IPS-18a (cell line): ENCODE data around the gene DUSP16.
"Not testable (repeated sequence)": the region's sequence is repeated elsewhere in the genome, so short reads cannot be mapped to it uniquely, and the experiment has no call there.

Experiments used
- H3K27ac ChIP-seq: one replicate; pipeline ENCODE4 v1.5.1; 2013; ENCODE audit warnings: low read length
- H3K27me3 ChIP-seq: one replicate; pipeline ENCODE4 v1.6.1; 2013; ENCODE audit warnings: mild to moderate bottlenecking, low read length; ENCODE audit not compliant: control insufficient read depth, insufficient read depth
- H3K36me3 ChIP-seq: one replicate; pipeline ENCODE4 v1.6.1; 2013; ENCODE audit warnings: low read depth, low read length; ENCODE audit not compliant: control insufficient read depth
- H3K4me1 ChIP-seq: one replicate; pipeline ENCODE4 v1.6.1; 2013; ENCODE audit warnings: low read depth, low read length; ENCODE audit not compliant: control insufficient read depth
- H3K4me3 ChIP-seq: one replicate; pipeline ENCODE4 v1.5.1; 2013; ENCODE audit warnings: low read length
- H3K9ac ChIP-seq: one replicate; pipeline ENCODE4 v1.6.1; 2013; ENCODE audit warnings: mild to moderate bottlenecking, low read length, moderate library complexity
- H3K9me3 ChIP-seq: one replicate; pipeline ENCODE4 v1.6.1; 2013; ENCODE audit warnings: low read depth, low read length; ENCODE audit not compliant: control insufficient read depth

Gene DUSP16

DNA sequence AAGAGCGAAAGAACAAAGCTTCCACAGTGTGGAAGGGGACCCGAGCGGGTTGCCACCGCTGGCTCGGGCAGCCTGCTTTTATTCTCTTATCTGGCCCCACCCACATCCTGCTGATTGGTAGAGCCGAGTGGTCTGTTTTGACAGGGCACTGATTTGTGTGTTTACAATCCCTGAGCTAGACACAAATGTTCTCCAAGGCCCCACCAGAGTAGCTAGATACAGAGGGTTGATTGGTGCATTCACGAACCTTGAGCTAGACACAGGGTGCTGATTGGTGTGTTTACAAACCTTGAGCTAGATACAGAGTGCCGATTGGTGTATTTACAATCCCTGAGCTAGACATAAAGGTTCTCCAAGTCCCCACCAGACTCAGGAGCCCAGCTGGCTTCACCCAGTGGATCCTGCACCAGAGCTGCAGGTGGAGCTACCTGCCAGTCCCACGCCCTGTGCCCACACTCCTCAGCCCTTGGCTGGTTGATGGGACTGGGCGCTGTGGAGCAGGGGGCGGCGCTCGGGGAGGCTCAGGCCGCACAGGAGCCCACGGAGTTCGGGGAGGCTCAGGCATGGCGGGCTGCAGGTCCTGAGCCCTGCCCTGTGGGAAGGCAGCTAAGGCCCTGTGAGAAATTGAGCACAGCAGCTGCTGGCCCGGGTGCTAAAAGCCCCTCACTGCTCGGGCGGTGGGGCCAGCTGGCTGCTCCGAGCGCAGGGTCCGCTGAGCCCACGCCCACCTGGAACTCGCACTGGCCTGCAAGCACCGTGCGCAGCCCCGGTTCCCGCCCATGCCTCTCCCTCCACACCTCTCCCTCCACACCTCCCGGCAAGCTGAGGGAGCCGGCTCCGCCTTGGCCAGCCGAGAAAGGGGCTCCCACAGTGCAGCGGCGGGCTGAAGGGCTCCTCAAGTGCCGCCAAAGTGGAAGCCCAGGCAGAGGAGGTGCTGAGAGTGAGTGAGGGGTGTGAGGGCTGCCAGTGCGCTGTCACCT lies 90.4 kb downstream of the DUSP16 start:
- H3K9ac ChIP-seq, H3K27ac ChIP-seq, H3K4me3 ChIP-seq, H3K9me3 ChIP-seq, H3K27me3 ChIP-seq, H3K4me1 ChIP-seq: not testable (repeated sequence)
- H3K36me3 ChIP-seq = peaks cover 29% of the 10 kb centered on the region

DNA sequence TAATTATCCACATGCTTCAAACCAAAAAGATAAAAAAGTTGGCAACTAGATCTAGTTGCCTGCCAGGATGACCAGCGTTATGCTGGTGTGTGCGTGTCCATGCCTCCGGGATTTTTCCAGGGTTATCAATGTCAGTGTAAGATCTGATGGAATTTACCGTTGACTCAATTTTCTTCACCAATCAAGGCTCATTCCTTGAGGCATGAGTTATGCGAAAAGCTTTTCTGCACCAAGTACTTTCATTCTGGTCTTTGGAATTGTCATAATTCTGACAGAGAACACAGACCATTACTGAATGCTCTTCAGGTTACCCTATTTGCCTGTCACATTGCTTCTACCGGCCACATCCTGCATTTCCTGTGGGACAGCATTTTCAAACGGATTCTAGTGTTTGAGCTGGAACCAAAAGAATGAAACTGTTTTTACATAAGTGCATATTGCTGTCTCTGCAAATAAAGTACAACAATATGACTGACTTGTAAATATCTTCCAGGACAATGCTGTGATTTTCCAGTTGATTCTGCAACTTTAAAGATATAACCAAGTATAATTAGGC lies 91.8 kb downstream of the DUSP16 start:
- Histone ChIP-seq H3K27ac (no peak overlapping the region), H3K9ac (no peak overlapping the region), H3K4me1 (no peaks in the 10 kb centered on the region), H3K36me3 (peaks cover 14% of the 10 kb centered on the region), H3K9me3 (peaks cover 5% of the 10 kb centered on the region), H3K27me3 (no peaks in the 10 kb centered on the region), H3K4me3 (no peak overlapping the region)

DNA sequence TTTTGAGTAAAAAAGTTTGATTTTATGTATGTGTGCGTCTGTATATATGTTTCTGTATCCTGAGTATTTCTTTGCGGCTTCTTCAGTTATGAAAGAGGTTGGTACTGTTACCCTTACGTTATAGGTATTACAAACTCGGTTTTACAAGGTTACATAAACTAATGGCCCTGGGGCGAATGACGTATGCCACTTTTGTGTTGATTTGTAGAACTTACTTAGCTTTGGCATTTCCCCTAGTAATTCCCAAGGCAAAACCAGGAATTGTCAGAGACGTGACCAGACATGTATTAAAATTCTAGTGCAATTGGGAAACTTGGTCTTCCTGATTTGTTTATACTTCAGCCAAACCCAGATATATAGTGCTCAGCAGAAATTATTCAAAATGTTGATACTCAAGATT lies 93.3 kb downstream of the DUSP16 start:
- H3K4me1 ChIP-seq = no peaks in the 10 kb centered on the region
- no peak overlapping the region for H3K9ac ChIP-seq
- no peak overlapping the region for H3K27ac ChIP-seq

DNA sequence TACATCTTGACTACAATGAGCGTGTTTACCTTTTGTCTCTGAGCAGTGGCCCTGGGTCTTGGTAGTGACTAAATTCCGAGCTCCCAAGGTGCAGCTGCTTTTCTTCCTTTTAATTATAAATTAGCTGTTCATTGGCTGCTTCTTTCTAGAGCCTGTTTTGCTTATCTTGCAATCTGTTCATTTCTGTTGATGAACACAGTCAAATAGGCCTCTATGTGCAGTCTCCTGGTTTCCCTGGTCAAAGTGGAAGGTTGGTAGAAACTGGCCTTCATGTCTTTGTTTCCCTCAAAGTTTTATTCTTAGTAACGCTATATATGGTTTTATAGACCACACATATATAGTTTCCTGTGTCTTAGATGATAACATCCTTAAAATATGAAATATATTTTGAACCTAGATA lies 94.1 kb downstream of the DUSP16 start:
- Histone ChIP-seq H3K4me3 (no peak overlapping the region), H3K27ac (no peak overlapping the region), H3K9me3 (peaks cover 5% of the 10 kb centered on the region), H3K9ac (no peak overlapping the region), H3K36me3 (no peaks in the 10 kb centered on the region), H3K27me3 (no peaks in the 10 kb centered on the region), H3K4me1 (no peaks in the 10 kb centered on the region)

More for the DNA sequence above, 93.3 kb downstream of the DUSP16 start:
- Histone ChIP-seq H3K27me3 (no peaks in the 10 kb centered on the region), H3K4me3 (no peak overlapping the region), H3K36me3 (peaks cover 5% of the 10 kb centered on the region), H3K9me3 (peaks cover 5% of the 10 kb centered on the region)

DNA sequence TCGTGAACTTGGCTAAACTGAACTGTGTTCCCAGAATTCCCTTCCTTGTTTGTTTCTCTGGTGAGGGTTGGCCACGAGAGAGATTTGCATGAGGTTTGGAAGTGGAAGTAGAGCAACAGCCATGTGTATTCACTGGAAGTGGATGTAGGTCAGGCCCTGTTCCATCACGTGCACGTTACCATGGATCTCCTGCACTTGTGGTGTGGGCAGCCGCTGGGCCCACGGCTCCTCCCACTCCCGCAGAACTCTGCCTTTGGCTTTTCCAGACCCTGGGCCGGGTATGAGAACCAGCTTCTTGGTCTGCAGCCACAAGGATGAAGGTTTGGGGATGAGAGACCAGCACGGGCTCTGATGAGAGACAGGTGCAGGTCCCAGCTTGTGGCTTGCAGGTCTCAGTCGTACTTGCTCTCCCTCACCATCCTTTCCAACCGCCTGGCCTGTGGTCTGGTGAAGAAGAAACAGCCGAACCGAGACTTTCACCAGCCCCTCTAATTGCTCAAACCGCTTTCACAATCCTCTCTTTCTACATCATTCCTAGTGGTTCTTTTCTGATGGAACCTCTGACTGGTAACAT lies 94.9 kb downstream of the DUSP16 start:
- Histone ChIP-seq H3K36me3 (no peaks in the 10 kb centered on the region), H3K4me3 (no peak overlapping the region), H3K27me3 (no peaks in the 10 kb centered on the region), H3K27ac (no peak overlapping the region), H3K9me3 (peaks cover 5% of the 10 kb centered on the region), H3K9ac (no peak overlapping the region), H3K4me1 (no peaks in the 10 kb centered on the region)

DNA sequence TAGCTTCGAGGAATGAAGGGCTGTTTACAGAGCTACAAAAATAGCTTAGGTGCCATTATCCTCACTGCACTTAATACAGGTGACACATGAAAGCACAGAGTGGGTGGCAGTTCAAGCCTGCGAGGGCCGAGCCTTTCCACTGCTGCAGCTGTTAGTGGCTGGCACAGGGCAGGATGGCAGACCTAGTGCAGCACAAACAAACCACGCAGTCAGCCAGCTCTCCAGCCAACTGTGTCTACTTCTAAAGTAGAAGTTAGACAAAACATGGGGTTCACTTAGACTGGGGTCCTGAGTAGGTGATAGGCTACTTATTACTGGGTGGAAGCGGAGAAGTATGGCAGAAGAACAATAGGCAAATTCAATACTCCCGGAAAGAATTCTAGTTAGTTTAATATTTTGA lies 95.4 kb downstream of the DUSP16 start:
- H3K4me1 ChIP-seq = no peaks in the 10 kb centered on the region
- H3K4me3 ChIP-seq = no peak overlapping the region
- no peaks in the 10 kb centered on the region for H3K36me3 ChIP-seq
- H3K9me3 ChIP-seq = peaks cover 5% of the 10 kb centered on the region
- no peak overlapping the region for H3K9ac ChIP-seq
- H3K27me3 ChIP-seq = no peaks in the 10 kb centered on the region
- H3K27ac ChIP-seq = no peak overlapping the region

DNA sequence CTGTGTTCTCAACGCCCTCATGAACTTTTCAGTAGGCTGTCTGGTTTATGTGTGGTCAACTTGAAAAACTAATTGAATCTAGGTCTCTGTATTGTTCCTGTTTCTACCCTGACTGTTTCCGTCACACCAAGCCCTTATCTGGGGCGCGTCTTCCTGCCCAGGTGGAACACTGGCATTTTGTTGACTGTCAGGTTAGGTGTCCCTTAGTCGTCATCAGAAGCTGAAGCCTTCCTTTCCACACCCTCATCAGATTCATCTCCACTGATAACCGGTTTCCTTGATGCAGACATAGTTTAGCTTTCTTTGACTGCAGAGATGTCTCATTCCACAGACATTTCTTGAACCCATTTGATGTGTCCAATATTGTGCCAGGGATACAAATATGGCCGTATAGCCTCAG lies 96.5 kb downstream of the DUSP16 start:
- peaks cover 4% of the 10 kb centered on the region for H3K9me3 ChIP-seq
- H3K4me1 ChIP-seq = no peaks in the 10 kb centered on the region
- H3K9ac ChIP-seq = no peak overlapping the region
- H3K36me3 ChIP-seq = no peaks in the 10 kb centered on the region
- no peak overlapping the region for H3K4me3 ChIP-seq
- no peaks in the 10 kb centered on the region for H3K27me3 ChIP-seq
- H3K27ac ChIP-seq = no peak overlapping the region

DNA sequence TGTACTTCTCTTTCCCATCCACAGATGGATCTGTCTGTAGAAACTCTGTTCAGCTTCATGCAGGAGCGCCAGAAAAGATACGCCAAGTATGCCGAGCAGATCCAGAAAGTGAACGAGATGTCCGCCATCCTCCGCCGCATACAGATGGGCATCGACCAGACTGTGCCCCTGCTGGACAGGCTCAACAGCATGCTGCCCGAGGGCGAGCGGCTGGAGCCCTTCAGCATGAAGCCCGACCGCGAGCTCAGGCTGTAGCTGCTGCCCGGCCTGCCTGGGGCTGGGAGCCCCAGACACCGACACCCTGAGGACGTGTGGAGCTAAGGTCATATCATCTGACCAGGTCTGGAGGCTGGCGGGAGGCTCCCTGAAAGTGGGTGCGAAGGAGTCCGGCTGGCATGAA lies 97.1 kb downstream of the DUSP16 start:
- Histone ChIP-seq H3K36me3 (no peaks in the 10 kb centered on the region), H3K9ac (no peak overlapping the region), H3K4me3 (no peak overlapping the region), H3K4me1 (no peaks in the 10 kb centered on the region), H3K27ac (no peak overlapping the region), H3K9me3 (no peaks in the 10 kb centered on the region), H3K27me3 (no peaks in the 10 kb centered on the region)

DNA sequence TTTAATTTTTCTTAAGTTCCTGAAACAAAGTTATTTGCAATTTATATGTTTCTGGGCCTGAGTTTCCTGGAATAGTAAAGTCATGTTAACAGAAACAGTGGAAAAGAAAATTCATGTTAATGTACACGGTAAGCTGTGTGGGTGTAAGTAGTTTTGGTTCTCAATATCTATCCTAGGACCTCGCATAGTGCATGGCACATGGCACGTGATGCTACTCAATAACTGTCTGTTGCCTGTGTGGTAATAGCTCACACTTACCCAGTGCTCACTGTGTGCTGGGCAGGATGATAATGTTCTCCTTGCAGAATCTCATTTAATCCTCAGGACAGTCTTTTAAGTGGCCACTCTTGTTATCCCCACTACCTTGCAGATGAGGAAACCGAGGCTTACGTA lies 100.7 kb downstream of the DUSP16 start:
- Histone ChIP-seq H3K9ac (no peak overlapping the region), H3K9me3 (no peaks in the 10 kb centered on the region), H3K36me3 (no peaks in the 10 kb centered on the region), H3K27me3 (no peaks in the 10 kb centered on the region), H3K4me1 (no peaks in the 10 kb centered on the region), H3K27ac (no peak overlapping the region), H3K4me3 (no peak overlapping the region)

DNA sequence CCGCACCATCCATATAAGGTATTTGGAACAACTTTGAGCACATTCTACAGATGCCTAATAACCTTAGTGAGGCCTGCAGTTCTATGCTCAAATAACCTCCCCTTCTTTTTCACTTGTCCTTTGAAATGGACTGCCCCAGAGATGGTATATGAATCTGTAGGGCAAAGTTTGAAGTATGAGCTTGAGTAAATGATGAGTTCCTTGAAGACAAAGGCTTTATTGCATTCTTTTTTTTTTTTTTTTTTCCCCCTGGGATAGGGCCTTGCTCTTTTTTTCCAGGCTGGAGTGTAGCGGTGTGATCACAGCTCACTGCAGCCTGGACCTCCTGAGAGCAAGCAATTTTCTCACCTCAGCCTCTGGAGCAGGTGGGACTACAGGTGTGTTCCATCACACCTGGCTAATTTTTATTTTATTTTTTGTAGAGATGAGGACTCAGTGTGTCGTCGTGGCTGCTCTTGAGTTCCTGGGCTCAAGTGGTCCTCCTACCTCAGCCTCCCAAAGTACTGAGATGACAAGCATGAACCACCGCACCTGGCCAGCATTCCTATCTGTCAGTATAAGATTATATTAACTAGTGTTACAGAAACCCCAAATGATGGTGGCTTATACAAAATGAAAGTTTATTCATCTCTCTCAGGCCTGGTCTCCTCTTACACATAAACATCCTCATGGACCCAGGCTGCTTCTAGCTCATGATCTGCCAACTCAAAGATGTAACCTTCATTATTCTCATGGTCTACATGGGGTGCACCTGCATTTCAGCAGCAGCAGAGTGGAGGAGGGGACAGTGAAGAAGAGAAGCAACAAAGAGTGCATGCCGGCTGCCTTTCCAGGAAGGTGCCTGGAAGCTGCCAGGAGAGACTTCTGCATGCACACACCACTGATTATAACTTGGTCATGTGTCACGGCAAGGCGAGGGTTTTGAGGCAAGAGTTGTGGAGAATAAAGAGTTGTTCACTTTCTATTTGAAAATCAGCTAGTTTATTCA lies 101.4 kb downstream of the DUSP16 start:
- Histone ChIP-seq H3K27me3 (no peaks in the 10 kb centered on the region), H3K36me3 (no peaks in the 10 kb centered on the region), H3K9ac (no peak overlapping the region), H3K4me1 (no peaks in the 10 kb centered on the region), H3K4me3 (no peak overlapping the region), H3K9me3 (no peaks in the 10 kb centered on the region), H3K27ac (no peak overlapping the region)

DNA sequence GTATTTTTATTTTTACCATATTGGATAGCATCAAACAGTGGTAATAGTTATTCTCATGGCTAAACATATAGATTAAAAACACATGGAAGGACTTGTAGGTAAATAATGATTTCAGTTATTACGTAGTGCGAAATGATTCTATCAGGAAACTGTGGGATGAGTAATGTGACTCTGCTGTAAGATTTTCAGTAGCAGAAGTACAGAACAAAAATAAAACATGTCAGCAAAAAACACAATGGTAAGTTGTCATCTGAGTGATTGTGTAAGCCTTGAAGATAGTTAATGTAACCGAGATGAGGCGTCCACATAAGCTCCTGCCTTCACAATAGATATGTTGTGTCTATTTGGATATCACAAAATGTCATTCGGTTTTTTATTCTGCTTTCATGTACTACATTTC lies 106.0 kb downstream of the DUSP16 start:
- no peaks in the 10 kb centered on the region for H3K36me3 ChIP-seq
- no peak overlapping the region for H3K4me3 ChIP-seq
- no peaks in the 10 kb centered on the region for H3K9me3 ChIP-seq
- H3K9ac ChIP-seq = no peak overlapping the region
- no peak overlapping the region for H3K27ac ChIP-seq
- no peaks in the 10 kb centered on the region for H3K27me3 ChIP-seq
- no peaks in the 10 kb centered on the region for H3K4me1 ChIP-seq
